GM18867 (cell line): ENCODE results near the gene MAD2L2.

ENCODE experiments used
- ATAC-seq: cut with Tn5 transposase; IDR thresholded peaks from one replicate; pipeline ENCODE4 v1.9.1; 2021; ENCODE audit warnings: mild to moderate bottlenecking, moderate library complexity; ENCODE audit not compliant: unreplicated experiment

The MAD2L2 gene

DNA sequence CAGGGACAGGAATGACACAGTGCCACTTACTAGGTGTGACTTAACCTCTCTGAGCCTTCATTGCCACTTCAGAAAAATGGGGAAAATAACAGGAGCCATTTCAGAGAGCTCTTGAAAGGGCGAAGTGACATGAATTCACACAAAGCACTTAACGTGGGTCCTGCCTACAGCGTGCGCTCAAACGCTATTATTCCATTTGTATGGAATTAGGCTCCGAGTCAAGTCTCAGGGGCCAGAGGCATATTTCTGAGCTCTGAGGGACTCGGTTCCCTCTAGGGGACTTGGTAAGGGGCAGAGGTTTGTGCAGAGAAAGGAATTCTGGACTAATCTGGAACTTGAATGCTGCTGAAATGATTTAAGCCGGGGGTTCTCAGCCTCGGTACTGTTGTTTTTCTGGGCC, 24.6 kb upstream of the MAD2L2 start:
- ATAC-seq: no peak

DNA sequence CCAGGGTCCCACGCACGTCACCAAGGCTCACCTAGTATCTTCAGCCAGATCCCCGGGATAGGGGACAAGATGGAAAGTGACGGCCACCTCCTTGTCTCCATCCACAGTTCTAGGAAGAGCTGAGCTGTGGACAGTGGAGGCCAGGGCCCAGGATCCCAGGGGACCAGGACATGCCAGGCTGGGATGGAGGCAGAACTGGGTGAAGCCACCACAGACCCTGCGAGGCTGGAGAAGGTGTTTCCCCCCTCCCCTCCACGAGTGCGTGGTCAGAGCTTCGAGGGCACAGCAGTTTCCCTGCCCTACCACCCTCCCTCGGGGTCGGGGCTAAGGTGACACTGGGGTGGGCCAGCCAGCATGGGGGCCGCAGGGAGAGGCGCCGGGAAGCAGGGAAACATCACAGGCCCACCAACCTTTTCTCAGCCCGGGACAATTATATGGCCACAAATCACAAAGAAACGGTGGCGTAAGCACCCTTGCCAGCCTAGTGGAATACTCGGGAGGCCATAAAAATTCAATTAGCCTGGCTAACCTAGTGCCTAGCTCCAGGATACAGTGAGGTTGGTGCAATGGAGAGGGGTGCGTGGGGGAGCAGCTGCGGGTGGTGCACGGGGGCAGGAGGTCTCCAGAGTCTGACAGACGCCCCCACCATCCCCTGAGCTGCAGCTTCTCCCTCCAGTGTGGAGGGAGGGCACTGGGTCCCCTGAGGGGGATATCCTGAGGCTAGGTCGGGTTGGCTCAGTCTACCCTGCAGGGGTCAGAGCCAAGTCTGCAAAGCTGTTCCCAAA, 23.9 kb upstream of the MAD2L2 start:
- ATAC-seq: no peak

DNA sequence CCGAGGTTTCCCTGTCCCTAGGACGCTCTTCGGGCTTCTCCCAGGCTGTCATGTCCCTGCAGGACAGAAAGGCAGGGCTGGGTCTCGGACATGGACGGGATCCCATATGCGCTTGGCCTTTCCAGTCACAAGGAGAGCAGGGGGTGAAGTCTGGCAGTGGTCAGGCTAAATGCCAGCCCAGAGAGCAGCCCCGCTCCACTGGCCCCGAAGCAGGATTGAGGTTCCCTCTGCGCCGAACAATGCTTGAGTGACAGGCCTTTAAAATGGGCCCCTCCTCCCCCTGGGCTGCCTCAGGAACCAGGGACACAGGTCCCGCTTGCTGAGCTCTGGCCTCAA, 23.2 kb upstream of the MAD2L2 start:
- no peak for ATAC-seq

DNA sequence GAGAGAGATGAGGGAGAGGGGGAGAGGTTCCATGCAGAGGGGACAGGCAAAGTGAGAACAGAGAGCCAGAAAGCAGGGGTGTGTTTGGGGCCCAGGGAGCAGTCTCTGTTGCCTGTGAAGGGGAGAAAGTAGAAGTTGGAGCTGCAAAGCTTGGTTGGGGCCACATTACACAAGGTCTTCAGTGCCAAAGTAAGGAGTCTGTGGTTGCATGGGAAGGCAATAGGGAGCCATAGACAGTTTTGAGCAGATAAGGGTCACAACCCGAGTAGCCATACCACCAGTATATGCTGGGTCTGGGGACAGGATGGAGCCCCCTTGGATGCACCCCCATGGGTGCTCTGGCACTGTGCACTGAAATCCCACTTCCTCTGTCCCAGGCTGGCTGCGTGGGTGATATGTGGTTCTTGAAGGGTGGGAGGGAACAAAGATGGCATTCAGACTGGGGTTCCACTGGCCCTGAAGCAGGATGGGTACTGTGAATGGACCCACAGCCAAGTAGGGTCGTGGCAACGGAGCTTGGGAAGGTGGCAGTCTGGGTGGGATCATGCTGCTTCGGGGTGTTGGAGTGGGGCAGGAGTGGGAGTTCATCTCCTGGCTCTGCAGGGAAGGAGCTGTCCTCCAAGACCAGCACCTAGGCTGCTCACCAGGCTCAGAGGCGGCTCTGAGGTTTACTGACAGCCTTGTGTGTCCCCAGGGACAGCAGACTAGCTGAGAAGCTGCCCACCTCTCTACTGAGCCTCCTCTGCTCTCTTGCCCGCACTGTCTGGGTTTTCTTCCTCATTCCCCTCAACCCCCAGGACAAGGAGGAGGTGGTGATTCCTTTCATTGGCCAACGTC, 22.6 kb upstream of the MAD2L2 start:
- no peak for ATAC-seq

DNA sequence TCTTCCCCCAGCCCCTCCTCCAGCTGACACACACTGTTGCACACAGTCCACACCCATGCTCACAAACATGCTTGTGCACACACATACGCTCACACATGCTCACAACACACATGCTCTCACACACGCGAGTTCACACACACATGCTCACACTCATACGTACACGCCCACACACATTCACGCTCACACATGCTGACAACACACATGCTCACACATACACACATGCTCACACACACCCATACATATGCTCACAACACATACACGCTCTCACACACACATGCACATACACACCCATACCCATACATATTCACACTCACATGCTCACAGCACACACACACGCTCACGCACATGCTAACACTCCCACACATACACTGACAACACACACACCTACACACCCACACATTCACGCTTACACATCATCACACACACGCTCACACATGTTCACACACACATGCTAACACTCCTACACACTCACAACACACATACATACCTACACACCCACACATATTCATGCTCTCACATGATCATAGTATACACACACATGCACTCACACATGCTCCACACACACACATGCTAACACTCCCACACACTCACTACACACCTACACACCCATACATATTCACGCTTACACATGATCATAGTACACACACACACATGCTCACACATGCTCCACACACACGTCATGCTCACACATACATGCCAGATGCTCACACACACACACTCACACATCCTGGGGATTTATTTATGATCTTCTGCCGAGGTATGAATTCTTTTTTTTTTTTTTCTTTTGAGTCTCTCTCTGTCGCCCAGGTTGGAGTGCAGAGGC, 21.2 kb upstream of the MAD2L2 start:
- ATAC-seq: no peak

DNA sequence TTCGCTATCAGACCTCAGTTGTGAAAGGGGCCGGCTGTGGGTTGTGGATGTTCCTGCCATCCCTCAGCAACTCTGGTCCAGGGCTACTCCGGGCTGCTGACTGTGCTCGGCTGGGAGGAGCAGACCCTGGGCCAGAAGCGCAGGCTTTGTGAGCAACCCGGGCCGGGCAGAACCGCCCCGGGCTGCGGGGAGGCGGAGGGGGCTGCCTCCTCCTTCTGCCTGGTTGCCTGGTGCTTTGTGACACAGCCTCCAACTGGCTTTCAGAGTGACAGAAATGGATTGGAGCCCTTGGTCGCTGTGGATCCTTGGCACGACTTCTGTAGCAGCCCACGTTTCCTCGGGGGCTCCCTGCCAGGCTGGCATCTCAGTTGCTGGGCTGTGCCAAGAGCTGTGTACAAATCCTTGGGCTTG, 20.6 kb upstream of the MAD2L2 start:
- ATAC-seq: no peak

DNA sequence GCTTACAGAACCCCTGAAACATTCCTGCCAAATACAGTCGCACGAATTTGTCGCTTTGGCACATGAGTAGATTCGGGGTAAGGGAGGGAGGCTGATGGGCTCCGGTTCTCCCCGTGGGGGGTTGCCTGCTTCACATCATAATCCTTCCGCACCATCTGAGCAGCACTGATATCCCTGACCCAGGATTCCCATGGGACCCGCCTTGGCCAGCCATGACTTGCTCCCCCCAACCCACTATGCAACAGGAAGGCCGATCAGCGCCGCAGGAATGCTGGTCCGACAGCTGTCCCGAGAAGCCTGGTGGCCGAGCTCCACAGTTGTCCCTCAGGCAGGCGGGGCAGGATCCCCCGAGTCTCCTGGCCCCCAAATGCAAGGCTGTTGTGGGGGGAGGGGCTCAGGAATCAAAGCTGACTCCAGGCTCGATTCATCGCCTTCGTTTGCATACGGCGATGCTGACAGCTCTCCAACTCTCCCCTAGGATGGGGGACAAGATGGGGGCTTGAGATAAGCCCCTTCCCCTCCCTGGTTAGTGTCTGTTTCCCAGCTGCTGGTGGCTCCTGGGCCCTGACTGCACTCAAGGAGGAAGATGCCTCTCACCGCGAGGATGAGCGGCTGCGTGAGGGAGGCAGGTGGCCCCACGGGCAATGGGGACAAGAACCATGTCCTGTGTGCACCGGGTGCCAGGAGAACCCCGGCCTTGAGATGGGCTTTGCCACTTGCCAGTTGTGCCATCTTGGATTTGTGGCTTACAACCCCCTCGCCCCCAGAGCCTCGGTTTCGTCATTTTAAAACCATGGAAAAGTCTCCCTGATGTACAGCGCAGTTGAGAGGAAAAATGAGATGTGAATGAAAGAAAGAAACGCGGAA, 19.9 kb upstream of the MAD2L2 start:
- ATAC-seq: no peak

DNA sequence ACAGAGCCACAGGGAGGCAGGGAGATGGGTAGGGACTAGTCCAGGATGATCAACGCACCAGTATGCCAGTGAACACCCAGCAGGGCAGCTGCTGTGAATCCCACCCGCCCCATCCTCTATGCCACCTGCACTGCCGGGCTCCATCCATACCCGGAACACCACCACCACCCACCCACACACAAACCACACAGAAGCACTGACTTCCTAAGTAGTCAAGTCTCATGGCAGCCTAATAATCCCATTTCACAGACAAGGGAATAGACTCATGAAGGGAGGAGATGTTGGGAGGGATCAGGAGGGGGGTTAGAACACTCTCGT, 16.9 kb upstream of the MAD2L2 start:
- ATAC-seq: no peak

DNA sequence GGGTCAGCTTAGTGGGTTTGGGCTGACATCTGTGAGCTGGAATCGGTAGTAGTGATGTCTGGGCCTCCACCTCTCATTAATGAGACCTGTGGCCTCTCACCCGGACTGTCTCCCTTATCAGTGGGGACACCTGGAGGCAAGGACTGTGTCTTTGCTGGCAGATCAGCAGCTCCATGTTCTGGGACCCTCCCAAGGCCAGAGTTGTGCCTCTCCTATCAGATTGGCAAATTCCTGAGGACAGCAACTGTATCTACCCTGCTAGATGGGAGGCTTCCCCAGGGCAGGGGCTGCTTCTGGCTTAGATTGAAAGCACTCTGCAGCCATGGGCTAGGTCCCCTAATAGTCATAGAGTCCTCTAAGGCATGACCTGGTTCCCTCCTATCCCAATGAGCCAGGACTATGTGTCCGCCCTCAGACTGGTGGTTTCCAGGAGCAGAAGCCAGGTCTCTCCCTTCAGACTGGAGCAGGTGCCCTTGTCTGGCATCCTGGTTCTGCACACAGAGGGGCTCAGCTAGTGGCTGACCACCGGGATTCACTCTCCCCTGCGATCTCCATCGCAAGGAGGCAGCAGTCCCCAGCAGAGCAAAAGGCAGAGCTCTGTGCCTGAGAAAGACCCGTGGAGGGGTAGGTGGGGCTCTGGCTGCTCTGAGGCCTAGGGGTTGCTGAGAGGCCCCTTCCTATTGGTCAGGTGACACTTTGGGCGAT, 16.4 kb upstream of the MAD2L2 start:
- no peak for ATAC-seq

DNA sequence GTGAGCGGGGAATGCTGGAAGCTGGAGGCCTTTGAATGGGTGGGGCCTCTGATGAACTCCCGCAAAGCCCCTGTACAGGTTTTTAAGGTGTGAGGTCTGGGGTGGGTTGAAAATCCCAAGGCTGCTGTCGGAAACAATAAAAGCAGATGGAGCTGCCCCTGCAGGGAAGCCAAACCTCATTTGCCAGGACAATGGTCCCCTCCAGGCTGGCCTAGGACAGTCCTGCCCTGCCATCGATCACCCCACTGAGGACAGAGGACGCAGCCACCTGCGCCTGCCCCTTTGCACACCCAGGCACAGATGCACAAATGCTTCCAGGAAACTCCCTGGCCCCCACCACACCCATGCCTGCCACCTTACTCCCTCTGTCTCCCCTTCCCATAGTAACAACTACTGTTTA, 14.9 kb upstream of the MAD2L2 start:
- no peak for ATAC-seq

DNA sequence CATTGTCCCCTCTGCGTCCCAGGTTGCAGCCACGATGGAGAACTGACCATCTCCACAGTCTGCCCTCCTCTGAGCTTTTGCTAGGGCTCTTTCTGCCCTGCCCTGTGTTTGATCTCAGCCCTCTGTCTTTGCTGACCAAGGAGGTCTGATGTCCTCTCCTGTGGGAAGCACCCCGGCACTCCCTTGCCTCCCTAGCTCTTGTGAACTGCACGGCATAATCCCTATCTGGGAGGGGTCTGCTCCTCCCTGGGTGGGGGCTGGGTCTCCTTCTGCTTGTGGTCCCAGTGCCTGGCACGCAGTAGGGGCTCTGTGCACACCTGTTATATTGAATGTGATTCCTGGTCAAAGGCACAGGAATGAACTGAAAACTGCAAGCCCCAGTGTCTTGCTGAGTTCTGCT, 13.0 kb upstream of the MAD2L2 start:
- no peak for ATAC-seq

DNA sequence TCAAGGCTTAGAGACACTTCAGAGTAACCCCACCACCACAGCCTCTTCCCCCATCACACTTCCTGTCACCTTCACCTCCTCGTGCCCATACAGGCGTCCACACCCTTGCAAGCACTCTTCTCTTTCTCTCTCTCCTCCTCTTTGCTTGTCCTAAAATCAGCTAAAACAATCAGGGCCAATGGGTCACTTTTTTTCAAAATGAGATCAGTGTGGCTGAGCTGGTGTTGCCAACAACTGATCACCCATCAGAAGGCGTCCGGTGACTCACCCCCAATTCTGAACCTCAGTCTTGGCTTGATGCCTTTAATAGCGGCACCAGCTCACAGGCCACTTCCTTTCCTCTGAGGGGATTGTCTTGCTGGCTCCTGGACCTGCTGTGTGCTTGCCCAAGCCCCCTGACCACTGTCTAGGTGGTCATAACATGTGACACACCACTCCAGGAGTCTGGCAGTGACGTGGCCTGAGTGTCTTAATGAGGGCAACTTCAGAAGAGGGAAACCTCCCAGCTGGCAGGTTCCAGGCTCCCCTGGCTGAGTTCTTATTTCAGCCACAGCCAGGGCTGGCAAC, 12.2 kb upstream of the MAD2L2 start:
- ATAC-seq: no peak

DNA sequence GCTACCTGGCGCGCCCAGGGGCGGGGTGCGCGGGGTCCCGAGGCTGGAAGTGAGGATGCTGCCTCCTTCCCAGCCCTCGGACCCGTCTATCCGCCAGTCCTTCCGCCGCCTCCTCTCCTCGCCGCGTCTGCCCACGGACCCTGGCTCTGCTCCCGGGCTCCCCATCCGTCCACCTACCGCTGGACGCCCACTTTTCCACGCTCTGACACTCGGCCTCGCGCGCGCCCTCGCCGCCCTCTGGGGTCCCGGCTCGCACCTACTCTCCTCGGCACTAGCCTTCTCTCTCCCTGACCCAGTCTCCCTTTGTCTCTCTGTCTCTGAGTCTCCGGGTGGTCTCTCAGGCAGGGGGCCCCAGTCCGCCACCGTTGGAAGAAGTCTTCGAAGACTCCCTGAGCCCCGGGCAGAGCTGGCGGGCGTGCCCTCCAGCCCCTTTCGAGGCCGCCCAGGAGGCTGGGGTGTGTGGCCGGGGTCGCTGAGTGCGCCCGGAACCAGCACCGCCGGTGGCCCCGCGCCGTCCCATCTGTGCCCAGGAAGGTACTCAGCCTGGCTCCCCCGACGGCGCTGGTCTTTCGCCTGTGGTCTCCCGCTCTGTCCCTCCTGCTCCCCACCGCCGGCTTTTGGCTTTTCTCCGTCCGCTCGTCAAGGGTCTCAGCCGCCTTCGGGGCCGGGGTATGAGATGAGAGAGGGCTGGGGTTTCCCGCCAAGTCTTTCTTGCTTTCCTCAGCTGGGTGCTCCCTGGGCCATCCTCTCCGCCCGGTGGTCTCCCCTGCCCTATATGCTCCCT, 11.2 kb upstream of the MAD2L2 start:
- no peak for ATAC-seq

DNA sequence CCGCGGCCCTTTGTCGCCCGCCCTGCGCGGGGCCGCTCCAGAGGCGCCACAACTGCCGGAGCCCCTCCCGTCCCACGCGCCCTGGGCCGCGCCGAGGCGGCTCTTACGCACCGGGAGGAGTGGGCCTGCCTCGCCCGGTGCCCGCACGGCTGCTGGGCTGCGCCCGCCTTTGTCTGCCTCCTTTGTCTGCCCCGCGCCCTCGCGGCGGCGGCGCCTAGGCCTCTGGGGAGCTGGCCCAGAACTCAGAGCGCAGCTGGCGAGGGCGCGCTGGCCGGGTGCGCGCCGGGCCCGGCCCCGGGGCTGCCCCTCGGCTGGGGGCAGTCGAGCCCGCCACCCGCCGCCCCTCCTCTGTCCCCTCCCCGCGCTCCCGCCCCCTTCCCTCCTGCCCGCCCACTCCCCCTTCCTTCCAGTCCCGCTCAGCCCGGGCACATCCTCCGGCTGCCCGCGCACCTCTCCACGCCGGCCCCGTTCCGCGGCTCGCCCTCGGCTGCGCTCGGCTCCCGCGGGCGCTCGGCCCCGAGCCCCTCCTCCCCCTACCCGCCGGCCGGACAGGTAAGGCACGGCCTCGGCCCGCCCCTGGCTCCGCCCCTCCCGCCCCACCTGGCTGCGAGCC, 10.5 kb upstream of the MAD2L2 start, which contains the start of gene DRAXIN:
Gene DRAXIN (plus strand): TSS at position 409 of the 613 bp plus-strand sequence. CDS start 14,549 bp downstream, outside the sequence.
- ATAC-seq: no peak

DNA sequence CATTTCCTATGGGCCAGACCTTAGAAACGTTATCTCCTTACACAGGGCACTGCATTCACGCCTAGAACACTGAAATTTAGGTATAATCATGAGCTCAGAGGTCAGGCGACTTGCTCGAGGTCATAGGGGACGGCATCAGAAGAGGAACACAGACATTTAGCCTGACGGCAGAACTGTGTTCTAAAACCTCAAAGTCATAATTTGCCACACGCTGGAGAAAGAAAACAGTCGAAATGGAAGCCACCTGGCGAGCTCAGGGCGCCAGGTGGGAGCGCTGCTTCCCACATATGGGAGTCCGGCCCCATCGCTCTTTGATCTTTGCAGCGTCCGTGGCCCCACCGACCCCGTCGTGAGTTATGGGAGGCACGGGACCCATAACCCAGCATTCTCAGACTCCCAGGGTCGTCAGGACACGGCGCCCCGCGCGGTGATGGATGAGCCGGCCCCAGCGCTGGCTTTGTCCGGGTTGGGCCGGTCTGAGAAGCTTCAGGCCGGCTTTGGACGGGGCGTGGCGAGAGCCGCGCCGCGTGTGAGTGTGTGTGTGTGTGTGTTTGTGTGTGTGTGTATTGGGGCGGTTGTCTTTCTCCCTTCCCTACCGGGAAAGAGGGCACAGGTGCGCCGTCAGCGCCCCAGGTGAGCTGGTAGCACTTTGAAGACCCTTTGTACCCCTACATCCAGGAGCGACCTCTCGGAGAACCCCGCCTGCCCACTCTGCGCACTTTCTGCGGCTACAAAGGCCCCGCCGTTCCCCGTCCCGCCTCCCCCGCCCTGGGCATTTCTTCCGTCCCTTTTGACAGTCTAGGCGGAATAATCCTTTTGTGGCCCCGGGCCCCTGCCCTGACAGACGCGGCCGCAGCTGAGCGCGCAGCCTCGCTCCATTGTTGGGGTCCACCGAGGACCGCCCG, 9.7 kb upstream of the MAD2L2 start:
- ATAC-seq: no peak

DNA sequence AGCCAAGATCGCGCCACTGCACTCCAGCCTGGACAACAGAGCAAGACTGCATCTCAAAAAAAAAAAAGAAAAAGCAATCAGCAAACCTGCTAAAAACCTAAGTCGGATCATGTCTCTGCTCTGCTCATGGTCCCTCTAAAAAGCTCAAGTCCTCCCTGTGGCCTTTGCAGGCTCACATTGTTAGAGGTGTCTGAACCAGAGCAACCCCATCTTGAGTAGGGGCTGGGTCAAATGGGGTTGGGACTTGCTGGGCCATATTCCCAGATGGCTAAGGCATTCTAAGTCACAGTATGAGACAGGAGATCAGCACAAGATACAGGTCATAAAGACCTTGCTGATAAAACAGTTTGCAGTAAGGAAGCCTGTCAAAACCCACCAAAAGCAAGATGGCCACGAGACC, 7.6 kb upstream of the MAD2L2 start:
- no peak for ATAC-seq

DNA sequence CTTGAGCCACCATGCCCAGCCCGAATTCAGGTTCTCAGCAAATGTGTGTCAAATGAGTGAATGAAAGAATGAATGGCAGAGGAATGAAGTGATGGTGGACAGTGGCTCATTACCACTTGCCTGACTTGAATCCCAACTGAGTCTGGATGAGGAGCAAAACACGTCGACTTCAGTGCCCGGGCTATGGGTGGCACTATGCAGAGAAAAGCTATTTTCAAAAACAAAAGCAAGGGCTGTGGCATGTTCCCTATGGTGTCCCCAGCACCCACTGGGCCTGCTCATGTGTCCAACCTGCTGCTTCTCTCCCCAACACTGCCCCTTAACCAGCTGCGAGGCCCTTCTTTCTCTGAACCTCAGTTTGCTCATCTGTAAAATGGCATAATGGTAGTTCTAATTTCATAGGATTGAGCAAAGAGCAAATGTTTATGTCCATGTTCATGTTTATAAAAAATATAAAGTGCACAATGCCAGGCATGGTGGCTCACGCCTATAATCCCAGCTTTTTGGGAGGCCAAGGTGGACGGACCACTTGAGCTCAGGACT, 4.3 kb upstream of the MAD2L2 start:
- ATAC-seq: no peak
